ENCODE measurements around the gene TCP1. TPM values are rescaled to one million over a fixed set of nuclear protein-coding genes. Genes with fewer than 3 reads are reported as not detected.

Gene TCP1
- total and polyA plus RNA-seq, 9 of the 15 experiments (the other 6 are each of a cell fraction or from before 2014, with no cell fraction given): 331 to 801 (median 645) TPM

- TF ChIP-seq MLX (CRISPR knock-in tag; conservative IDR thresholded peaks at IDR 0.05): no peak
- TF ChIP-seq KDM4B (IDR thresholded peaks at IDR 0.05; ENCODE audit: borderline replicate concordance in 2 of 2, low read depth in 1 of 2): no peak; a peak in 1 of 4 replicates
- TF ChIP-seq ZNF407 (IDR thresholded peaks at IDR 0.05; ENCODE audit: low read depth): no peak
- TF ChIP-seq SRSF1 (IDR thresholded peaks at IDR 0.05; ENCODE audit: low read depth, low read length): no peak
- no peak for TF ChIP-seq ZFP1 (CRISPR knock-in tag; IDR thresholded peaks at IDR 0.05)
- no peak for TF ChIP-seq CBX5 (IDR thresholded peaks at IDR 0.05; ENCODE audit: borderline replicate concordance, low read depth)
- TF ChIP-seq KDM1A (IDR thresholded peaks at IDR 0.05): no peak
- TF ChIP-seq NUFIP1 (IDR thresholded peaks at IDR 0.05; ENCODE audit: partially characterized antibody): no peak
- TF ChIP-seq OTX1 (CRISPR knock-in tag; IDR thresholded peaks at IDR 0.05): no peak
- TF ChIP-seq PHB (CRISPR knock-in tag; IDR thresholded peaks at IDR 0.05): no peak
- TF ChIP-seq NFE2L1 (tag; IDR thresholded peaks at IDR 0.05; ENCODE audit: borderline replicate concordance, low read depth): no peak
- no peak for TF ChIP-seq ADNP (tag; IDR thresholded peaks at IDR 0.05)
- no peak for TF ChIP-seq DDX20 (tag; IDR thresholded peaks at IDR 0.05; ENCODE audit: low read depth)
- no peak for TF ChIP-seq ZFPM2 (CRISPR knock-in tag; IDR thresholded peaks at IDR 0.05)
Observed at GRCh38 chr6:159790149-159790955, 950 bp upstream of the TCP1 start, which contains the start of gene MRPL18 (continued).

Measured in K562 (cell line).